KMS-11 (cell line): Measurements from ENCODE around the gene DNAJC16.

Experiments
- H2AFZ ChIP-seq: fragments of 200-600 bp; sonication (generic); 2 replicates; pipeline ENCODE4 v1.6.1; 2016; ENCODE audit warnings: antibody characterized with exemption, mixed run types, low read depth
- H3K27ac ChIP-seq: fragments of 200-600 bp; sonication (generic); 2 replicates; pipeline ENCODE4 v1.6.1; 2016; ENCODE audit warnings: mild to moderate bottlenecking, mixed run types
- H3K27me3 ChIP-seq: fragments of 200-600 bp; sonication (generic); 2 replicates; pipeline ENCODE4 v1.6.1; 2017; ENCODE audit warnings: mild to moderate bottlenecking, low read depth, mixed run types, moderate library complexity; ENCODE audit not compliant: insufficient read depth
- H3K36me3 ChIP-seq: fragments of 200-600 bp; sonication (generic); 2 replicates; pipeline ENCODE4 v1.6.1; 2017; ENCODE audit warnings: mild to moderate bottlenecking, mixed run types; ENCODE audit not compliant: insufficient read depth
- H3K4me1 ChIP-seq: fragments of 200-600 bp; sonication (generic); 2 replicates; pipeline ENCODE4 v1.6.1; 2016; ENCODE audit warnings: mild to moderate bottlenecking, low read depth, mixed run types; ENCODE audit not compliant: poor library complexity, severe bottlenecking
- H3K4me2 ChIP-seq: fragments of 200-600 bp; sonication (generic); 2 replicates; pipeline ENCODE4 v1.7.0; 2016; ENCODE audit warnings: mild to moderate bottlenecking, mixed run types
- H3K4me3 ChIP-seq: fragments of 200-600 bp; sonication (generic); IDR thresholded peaks from 2 replicates; pipeline ENCODE4 v1.6.1; 2017; ENCODE audit warnings: low read depth, low read length, mixed read lengths; ENCODE audit not compliant: insufficient read depth
- H3K79me2 ChIP-seq: fragments of 200-600 bp; sonication (generic); 2 replicates; pipeline ENCODE4 v1.6.1; 2016; ENCODE audit warnings: low read depth, mixed run types; ENCODE audit not compliant: insufficient read depth
- H3K9ac ChIP-seq: fragments of 200-600 bp; sonication (generic); 2 replicates; pipeline ENCODE4 v1.6.1; 2016; ENCODE audit warnings: mild to moderate bottlenecking, mixed run types
- H4K20me1 ChIP-seq: fragments of 200-600 bp; sonication (generic); 2 replicates; pipeline ENCODE4 v1.6.1; 2016; ENCODE audit warnings: mild to moderate bottlenecking, mixed run types; ENCODE audit not compliant: insufficient read depth
- CTCF ChIP-seq: fragments of 200-600 bp; sonication (generic); conservative IDR thresholded peaks from 2 replicates; pipeline ENCODE4 v1.6.1; 2017; ENCODE audit warnings: low read depth, mild to moderate bottlenecking, antibody characterized with exemption, low read length, moderate library complexity, mixed read lengths

The DNAJC16 gene

DNA sequence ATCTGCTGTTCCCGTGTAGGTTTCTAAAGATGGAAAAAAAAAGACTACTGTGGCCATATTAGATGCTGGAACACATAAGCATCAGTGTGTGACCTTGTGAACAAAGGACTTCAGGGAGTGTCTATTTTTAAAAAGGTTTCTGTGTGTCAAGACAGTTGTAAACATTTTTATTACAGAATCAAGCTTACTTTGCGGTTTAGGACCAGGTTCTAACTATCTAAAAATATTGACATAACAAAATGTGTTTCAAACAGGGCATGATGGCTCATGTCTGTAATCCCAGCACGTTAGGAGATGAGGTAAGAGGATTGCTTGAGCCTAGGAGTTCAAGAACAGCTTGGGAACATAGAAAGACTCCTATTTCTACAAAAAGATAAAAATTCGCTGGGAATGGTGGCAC is 83.5 kb downstream of the DNAJC16 start:
- no peak overlapping the region for H3K4me3 ChIP-seq
- no peak for TF ChIP-seq CTCF
- no peaks in the 10 kb centered on the region for H3K36me3 ChIP-seq
- no peak overlapping the region for H2AFZ ChIP-seq
- no peak overlapping the region for H3K27ac ChIP-seq
- no peaks in the 10 kb centered on the region for H3K27me3 ChIP-seq
- H4K20me1 ChIP-seq = no peaks in the 10 kb centered on the region
- no peaks in the 10 kb centered on the region for H3K79me2 ChIP-seq
- no peak overlapping the region for H3K9ac ChIP-seq
- no peak overlapping the region for H3K4me2 ChIP-seq
- H3K4me1 ChIP-seq = no peaks in the 10 kb centered on the region

- peaks cover 41% of the 10 kb centered on the region for H3K79me2 ChIP-seq
- H3K27me3 ChIP-seq = no peaks in the 10 kb centered on the region
- H3K27ac ChIP-seq = peak overlapping the region; percentile 45
- peak overlapping the region; percentile 9 for H3K4me3 ChIP-seq
- H3K4me2 ChIP-seq = peak overlapping the region; percentile 57
- peaks cover 38% of the 10 kb centered on the region for H3K4me1 ChIP-seq
- peak overlapping the region; percentile 28; the same call in 1 of the 2 replicates for H3K9ac ChIP-seq
- no peak for TF ChIP-seq CTCF
- peak overlapping the region; percentile 57 for H2AFZ ChIP-seq
- no peaks in the 10 kb centered on the region for H3K36me3 ChIP-seq
- peaks cover 3% of the 10 kb centered on the region; the same call in 1 of the 2 replicates for H4K20me1 ChIP-seq
Observed at GRCh38 chr1:15616373-15617172, 89.9 kb downstream of the DNAJC16 start.

DNA sequence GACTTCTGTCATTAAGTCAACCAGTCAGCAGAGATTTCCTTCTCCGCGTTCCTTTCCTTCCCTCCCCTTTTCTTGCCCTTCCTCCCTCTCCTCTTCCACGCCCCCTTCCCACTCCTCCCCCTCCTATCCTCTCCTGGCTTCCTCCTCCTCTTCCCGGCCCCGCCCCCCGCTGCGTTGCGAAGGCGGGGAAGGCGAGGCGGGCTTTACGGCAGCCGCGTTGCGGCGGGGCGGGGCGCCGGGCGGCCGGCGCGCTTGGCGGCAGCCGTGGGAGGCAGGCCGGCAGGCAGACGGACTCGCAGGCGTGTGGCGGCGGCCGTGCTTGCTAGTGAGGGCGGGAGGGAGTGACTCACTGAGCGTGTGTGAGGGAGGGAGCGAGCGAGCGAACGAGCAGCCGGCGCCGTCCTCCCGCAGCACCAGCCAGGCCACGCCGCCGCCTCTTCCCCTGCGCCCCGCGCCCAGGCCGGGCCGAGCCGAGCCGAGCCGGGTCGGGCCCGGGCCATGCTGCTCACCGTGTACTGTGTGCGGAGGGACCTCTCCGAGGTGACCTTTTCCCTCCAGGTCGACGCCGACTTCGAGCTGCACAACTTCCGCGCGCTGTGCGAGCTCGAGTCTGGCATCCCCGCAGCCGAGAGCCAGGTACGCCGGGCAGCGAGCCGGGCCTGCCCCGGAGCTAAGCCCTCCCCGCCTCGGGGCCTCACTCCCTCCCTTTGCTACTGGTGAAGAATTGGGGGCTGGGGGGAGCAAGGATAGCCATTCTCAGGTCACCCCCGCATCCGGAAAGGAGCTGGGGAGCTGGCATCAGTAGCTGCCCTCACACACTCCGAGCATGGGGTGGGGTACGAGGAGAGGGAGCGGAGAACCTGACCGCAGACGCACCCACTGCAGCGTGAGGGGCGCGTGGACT is 90.8 kb downstream of the DNAJC16 start, which contains the start of gene DDI2:
Gene DDI2 (plus strand): TSS at position 286 of the 904 bp plus-strand sequence. CDS start 213 bp downstream, at position 499.
- peak within 1 kb of the TSS; percentile 45 for H3K27ac ChIP-seq
- peaks cover 47% of the 10 kb centered on the region for H3K4me1 ChIP-seq
- H3K4me2 ChIP-seq = peak within 1 kb of the TSS; percentile 98
- peaks cover 49% of the 10 kb centered on the region for H3K79me2 ChIP-seq
- peak within 1 kb of the TSS; percentile 57 for H2AFZ ChIP-seq
- H3K9ac ChIP-seq = peak within 1 kb of the TSS; percentile 81
- no peak for TF ChIP-seq CTCF
- H3K4me3 ChIP-seq = peak within 1 kb of the TSS; percentile 88
- no peaks in the 10 kb centered on the region for H3K27me3 ChIP-seq
- no peaks in the 10 kb centered on the region for H3K36me3 ChIP-seq
- peaks cover 8% of the 10 kb centered on the region; the same call in 1 of the 2 replicates for H4K20me1 ChIP-seq

- H3K79me2 ChIP-seq = peaks cover 57% of the 10 kb centered on the region
- H2AFZ ChIP-seq = peak overlapping the region; percentile 57; the same call in 1 of the 2 replicates
- H3K4me1 ChIP-seq = peaks cover 52% of the 10 kb centered on the region
- peaks cover 8% of the 10 kb centered on the region; the same call in 1 of the 2 replicates for H4K20me1 ChIP-seq
- peak overlapping the region; percentile 88 for H3K4me3 ChIP-seq
- H3K9ac ChIP-seq = peak overlapping the region; percentile 81
- TF ChIP-seq CTCF = no peak
- H3K4me2 ChIP-seq = peak overlapping the region; percentile 98
- peak overlapping the region; percentile 45 for H3K27ac ChIP-seq
- H3K36me3 ChIP-seq = no peaks in the 10 kb centered on the region
- H3K27me3 ChIP-seq = no peaks in the 10 kb centered on the region
Observed at GRCh38 chr1:15618077-15618654, 91.5 kb downstream of the DNAJC16 start.
